Measurements from ENCODE around the gene C11orf21. TPM values are rescaled to one million over a fixed set of nuclear protein-coding genes. Genes with fewer than 3 reads are reported as not detected.

C11orf21 gene
- total RNA-seq, 1 experiment from 2014 or later = not detected

DNA sequence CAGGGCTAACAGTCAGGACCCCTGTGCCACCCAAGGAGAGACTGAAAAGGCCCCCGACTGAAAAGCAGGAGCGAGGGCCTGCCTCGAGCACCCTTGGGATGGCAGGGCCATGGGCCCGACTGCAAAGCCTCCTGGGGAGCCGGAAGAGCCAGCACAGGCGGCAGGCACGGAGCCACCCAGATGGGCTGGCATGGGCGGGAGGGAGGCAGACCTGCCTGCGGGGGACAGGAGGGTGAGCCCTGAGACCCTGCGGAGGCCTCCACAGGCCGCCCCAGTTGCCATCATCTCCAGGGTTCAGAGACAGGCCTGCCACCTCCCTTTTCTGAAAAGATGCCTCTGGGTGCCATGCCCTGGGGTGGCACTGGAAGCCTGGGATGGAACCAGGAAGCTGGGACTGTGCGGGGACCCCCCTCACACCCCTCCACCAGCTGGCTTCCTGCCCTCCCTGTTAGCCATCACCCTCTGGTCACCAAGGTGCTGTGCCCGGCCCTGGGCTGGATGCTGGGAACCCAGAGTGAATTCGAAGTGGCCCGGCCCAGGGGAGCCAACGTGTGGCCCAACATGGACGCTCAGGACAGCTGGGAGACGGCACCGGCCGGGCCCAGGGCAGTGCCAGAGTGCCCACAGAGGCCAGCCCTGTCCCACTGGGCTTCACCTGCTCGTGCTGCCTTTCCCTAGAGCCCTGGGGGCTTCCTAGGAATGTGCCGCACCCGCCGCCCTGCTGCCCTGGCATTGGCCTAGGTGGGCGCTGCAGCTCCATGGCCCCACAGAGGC lies 13.9 kb upstream of the C11orf21 start:
- intact Hi-C loops (cut with micrococcal nuclease; ENCODE audit: unreplicated experiment) = no loop called here
- no peaks in the 10 kb centered on the region for H3K36me3 Mint-ChIP-seq (ENCODE audit: insufficient read depth, unreplicated experiment)
- H3K27ac Mint-ChIP-seq (ENCODE audit: unreplicated experiment) = no peak overlapping the region
- H3K9me3 Mint-ChIP-seq (ENCODE audit: low read depth, unreplicated experiment) = no peaks in the 10 kb centered on the region
- no TSS peak for BruUV-seq (replicated peaks)
- H3K4me3 Mint-ChIP-seq (ENCODE audit: low read depth, unreplicated experiment) = no peak overlapping the region
- H3K4me1 Mint-ChIP-seq (ENCODE audit: low read depth, unreplicated experiment) = no peaks in the 10 kb centered on the region
- TF ChIP-seq, protein P1, sequence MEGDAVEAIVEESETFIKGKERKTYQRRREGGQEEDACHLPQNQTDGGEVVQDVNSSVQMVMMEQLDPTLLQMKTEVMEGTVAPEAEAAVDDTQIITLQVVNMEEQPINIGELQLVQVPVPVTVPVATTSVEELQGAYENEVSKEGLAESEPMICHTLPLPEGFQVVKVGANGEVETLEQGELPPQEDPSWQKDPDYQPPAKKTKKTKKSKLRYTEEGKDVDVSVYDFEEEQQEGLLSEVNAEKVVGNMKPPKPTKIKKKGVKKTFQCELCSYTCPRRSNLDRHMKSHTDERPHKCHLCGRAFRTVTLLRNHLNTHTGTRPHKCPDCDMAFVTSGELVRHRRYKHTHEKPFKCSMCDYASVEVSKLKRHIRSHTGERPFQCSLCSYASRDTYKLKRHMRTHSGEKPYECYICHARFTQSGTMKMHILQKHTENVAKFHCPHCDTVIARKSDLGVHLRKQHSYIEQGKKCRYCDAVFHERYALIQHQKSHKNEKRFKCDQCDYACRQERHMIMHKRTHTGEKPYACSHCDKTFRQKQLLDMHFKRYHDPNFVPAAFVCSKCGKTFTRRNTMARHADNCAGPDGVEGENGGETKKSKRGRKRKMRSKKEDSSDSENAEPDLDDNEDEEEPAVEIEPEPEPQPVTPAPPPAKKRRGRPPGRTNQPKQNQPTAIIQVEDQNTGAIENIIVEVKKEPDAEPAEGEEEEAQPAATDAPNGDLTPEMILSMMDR (IDR thresholded peaks at IDR 0.05; ENCODE audit: unreplicated experiment) = no peak
- CTCF ChIA-PET = interaction anchor here (1.3 to 1.7 kb wide), 2 partner anchors 10 to 12 kb away, joined by 5 to 7 read pairs; no protein-coding TSS in a partner anchor
- peaks cover 37% of the 10 kb centered on the region for H3K27me3 Mint-ChIP-seq (ENCODE audit: unreplicated experiment)
- DNase-seq = no peak

DNA sequence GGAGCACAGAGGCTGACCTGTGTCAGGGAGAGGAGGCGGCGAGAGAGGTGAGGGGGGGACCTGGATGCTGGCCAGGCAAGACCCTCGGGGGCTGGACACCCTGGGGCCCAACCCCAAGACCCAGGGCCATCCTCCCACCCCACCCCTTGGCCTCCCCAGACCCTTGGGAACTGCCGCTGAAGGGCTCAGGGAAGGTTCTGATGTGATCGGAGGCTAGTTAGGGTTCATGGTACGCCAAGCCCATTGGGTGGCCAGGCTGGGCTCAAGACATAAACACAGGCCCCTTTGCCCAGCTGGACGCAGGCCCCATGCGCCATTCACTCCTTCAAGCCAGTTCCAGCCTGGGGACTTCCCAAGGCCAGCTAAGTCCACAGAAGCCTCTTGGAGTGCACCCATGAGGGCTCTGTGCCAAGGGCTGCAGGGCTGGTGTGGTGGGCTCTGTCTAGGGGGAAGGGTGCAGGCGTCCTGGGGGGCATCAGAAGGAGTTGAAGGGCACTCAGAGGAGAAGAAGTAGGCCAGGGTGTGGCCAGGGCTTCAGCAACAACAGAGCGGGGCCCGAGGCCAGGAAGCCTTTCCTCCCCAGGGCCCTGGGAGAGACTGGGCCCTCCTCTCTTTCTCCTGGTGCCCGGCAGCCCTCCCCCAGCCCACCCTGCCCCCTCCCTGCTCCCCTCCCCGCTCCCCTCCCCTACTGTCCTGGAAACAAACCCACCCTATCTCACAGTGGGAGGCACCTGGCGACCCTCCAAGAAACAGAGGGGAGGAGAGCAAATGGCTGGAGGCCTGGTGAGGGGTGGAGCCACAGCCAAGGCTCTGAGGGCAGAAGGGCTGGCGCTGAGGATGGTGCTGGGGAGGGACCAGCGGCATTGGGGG lies 13.0 kb upstream of the C11orf21 start:
- H3K27me3 Mint-ChIP-seq (ENCODE audit: unreplicated experiment) = peaks cover 29% of the 10 kb centered on the region
- H3K9me3 Mint-ChIP-seq (ENCODE audit: low read depth, unreplicated experiment) = no peaks in the 10 kb centered on the region
- H3K4me1 Mint-ChIP-seq (ENCODE audit: low read depth, unreplicated experiment) = no peaks in the 10 kb centered on the region
- no peak overlapping the region for H3K4me3 Mint-ChIP-seq (ENCODE audit: low read depth, unreplicated experiment)
- no peaks in the 10 kb centered on the region for H3K36me3 Mint-ChIP-seq (ENCODE audit: insufficient read depth, unreplicated experiment)
- intact Hi-C loops (cut with micrococcal nuclease; ENCODE audit: unreplicated experiment) = no loop called here
- BruUV-seq (replicated peaks) = no TSS peak
- no peak overlapping the region for H3K27ac Mint-ChIP-seq (ENCODE audit: unreplicated experiment)
- TF ChIP-seq, protein P1 (IDR thresholded peaks at IDR 0.05; ENCODE audit: unreplicated experiment) = no peak
- no peak for DNase-seq
- CTCF ChIA-PET = interaction anchor here (1.2 kb wide), 1 partner anchor 10 kb away, joined by 3 read pairs; no protein-coding TSS in a partner anchor

DNA sequence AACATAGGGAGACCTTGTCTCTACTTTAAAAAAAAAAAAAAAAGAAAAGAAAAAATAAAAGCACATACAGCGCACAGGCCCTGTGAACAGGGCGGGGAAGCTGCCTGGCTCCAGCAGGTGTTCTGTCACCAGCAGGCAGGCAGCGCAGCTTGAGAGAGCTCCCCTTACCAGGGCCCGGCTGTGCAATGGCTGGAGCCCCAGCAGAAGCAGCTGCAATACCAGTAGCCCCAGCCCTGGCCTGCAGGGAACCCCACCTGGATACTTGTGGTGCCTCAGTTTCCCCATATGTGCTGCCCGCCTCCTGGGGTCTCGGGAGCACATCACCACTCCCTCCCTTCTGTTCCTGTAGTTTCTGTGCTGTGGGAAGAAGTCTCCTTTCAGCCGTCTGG lies 12.4 kb upstream of the C11orf21 start:
- CTCF ChIA-PET = interaction anchor here (1.2 kb wide), 1 partner anchor 9 kb away, joined by 3 read pairs; no protein-coding TSS in a partner anchor
- Mint-ChIP-seq H3K4me1 (ENCODE audit: low read depth, unreplicated experiment) (no peaks in the 10 kb centered on the region), H3K27me3 (ENCODE audit: unreplicated experiment) (peaks cover 23% of the 10 kb centered on the region), H3K27ac (ENCODE audit: unreplicated experiment) (no peak overlapping the region), H3K9me3 (ENCODE audit: low read depth, unreplicated experiment) (no peaks in the 10 kb centered on the region), H3K36me3 (ENCODE audit: insufficient read depth, unreplicated experiment) (no peaks in the 10 kb centered on the region), H3K4me3 (ENCODE audit: low read depth, unreplicated experiment) (no peak overlapping the region)
- TF ChIP-seq, protein P1 (IDR thresholded peaks at IDR 0.05; ENCODE audit: unreplicated experiment) = no peak
- no peak for DNase-seq
- intact Hi-C loops (cut with micrococcal nuclease; ENCODE audit: unreplicated experiment) = no loop called here
- no TSS peak for BruUV-seq (replicated peaks)

- CTCF ChIA-PET = interaction anchor here (1.2 kb wide), 1 partner anchor 8 kb away, joined by 3 read pairs; no protein-coding TSS in a partner anchor
- no TSS peak for BruUV-seq (replicated peaks)
- DNase-seq = no peak
- H3K4me3 Mint-ChIP-seq (ENCODE audit: low read depth, unreplicated experiment) = no peak overlapping the region
- H3K4me1 Mint-ChIP-seq (ENCODE audit: low read depth, unreplicated experiment) = no peaks in the 10 kb centered on the region
- intact Hi-C loops (cut with micrococcal nuclease; ENCODE audit: unreplicated experiment) = no loop called here
- peaks cover 19% of the 10 kb centered on the region for H3K27me3 Mint-ChIP-seq (ENCODE audit: unreplicated experiment)
- no peak overlapping the region for H3K27ac Mint-ChIP-seq (ENCODE audit: unreplicated experiment)
- H3K36me3 Mint-ChIP-seq (ENCODE audit: insufficient read depth, unreplicated experiment) = no peaks in the 10 kb centered on the region
- no peaks in the 10 kb centered on the region for H3K9me3 Mint-ChIP-seq (ENCODE audit: low read depth, unreplicated experiment)
- TF ChIP-seq, protein P1 (IDR thresholded peaks at IDR 0.05; ENCODE audit: unreplicated experiment) = no peak
Measured at GRCh38 chr11:2313051-2313951, 11.6 kb upstream of the C11orf21 start.
